Fibroblast of the aortic adventitia (primary cell): Measurements from ENCODE around the gene MLH1. TPM values are rescaled to one million over a fixed set of nuclear protein-coding genes. Genes with fewer than 3 reads are reported as not detected.

ENCODE experiments used
- DNase-seq: peaks from one replicate; pipeline ENCODE4 v3.0.0-alpha.2; 2010; ENCODE audit warnings: low read depth
- H3K4me3 ChIP-seq: 2 replicates; pipeline ENCODE4 v1.5.1; 2011; ENCODE audit warnings: low read depth, mild to moderate bottlenecking, control low read depth, low read length, moderate library complexity
- CTCF ChIP-seq: IDR thresholded peaks from 2 replicates; pipeline ENCODE4 v1.5.1; 2011; ENCODE audit warnings: mild to moderate bottlenecking, low read length, control low read depth, inconsistent platforms; ENCODE audit not compliant: insufficient read depth
- total RNA-seq: library from RNA; depleted of rRNA; stranded (reverse); fragments of >200 nt; gene quantifications from 2 replicates; pipeline ENCODE4 v1.2.3, GENCODE V29; 2012; ENCODE audit warnings: low replicate concordance

The MLH1 gene
- total RNA-seq, 1 donor: 56.5 TPM

GRCh38 chr3:37075955-37076354 is 82.6 kb downstream of the MLH1 start:
- no peak for DNase-seq
- no peak for TF ChIP-seq CTCF

GRCh38 chr3:37082317-37082716 is 89.0 kb downstream of the MLH1 start:
- no peak overlapping the region for H3K4me3 ChIP-seq
- no peak for DNase-seq
- TF ChIP-seq CTCF: no peak

More at GRCh38 chr3:37075955-37076354, 82.6 kb downstream of the MLH1 start:
- H3K4me3 ChIP-seq: no peak overlapping the region

- no peak for DNase-seq
- H3K4me3 ChIP-seq: no peak overlapping the region
- TF ChIP-seq CTCF: no peak
Measured at GRCh38 chr3:37086918-37087317, 93.6 kb downstream of the MLH1 start.

- no peak overlapping the region for H3K4me3 ChIP-seq
- DNase-seq: no peak
- no peak for TF ChIP-seq CTCF
Measured at GRCh38 chr3:37087870-37088269, 94.6 kb downstream of the MLH1 start.

- no peak for DNase-seq
Measured at GRCh38 chr3:37092484-37092883, 99.2 kb downstream of the MLH1 start.

GRCh38 chr3:37093481-37093880 is 100.2 kb downstream of the MLH1 start:
- H3K4me3 ChIP-seq: no peak overlapping the region
- TF ChIP-seq CTCF: no peak
- peak; percentile 28 for DNase-seq

More at GRCh38 chr3:37092484-37092883, 99.2 kb downstream of the MLH1 start:
- no peak for TF ChIP-seq CTCF
- H3K4me3 ChIP-seq: no peak overlapping the region

GRCh38 chr3:37094636-37095035 is 101.3 kb downstream of the MLH1 start:
- no peak for DNase-seq
- TF ChIP-seq CTCF: no peak
- H3K4me3 ChIP-seq: no peak overlapping the region
